HG03060 (cell line): ENCODE results near the gene GRIK1.

ENCODE experiments used
- ATAC-seq: cut with Tn5 transposase; IDR thresholded peaks from one replicate; pipeline ENCODE4 v1.9.1; 2021; ENCODE audit warnings: low read depth, moderate number of reproducible peaks; ENCODE audit not compliant: unreplicated experiment

GRIK1 gene

DNA sequence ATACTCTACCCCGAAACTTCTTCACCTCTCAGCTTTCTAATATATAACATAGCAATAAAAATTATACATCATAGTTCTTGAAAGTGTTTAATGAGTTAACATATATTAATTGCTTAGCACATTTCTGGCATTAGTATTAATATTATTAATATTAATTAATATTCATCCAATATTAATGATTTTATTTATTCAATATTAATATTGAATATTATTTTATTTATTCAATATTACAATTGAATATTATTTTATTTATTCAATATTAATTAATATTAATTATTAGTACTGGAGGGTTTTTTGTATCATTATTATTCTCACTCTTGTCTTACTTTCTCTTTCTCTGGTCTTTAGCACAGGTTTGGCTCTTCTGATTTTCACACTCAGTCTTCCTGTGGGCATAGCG, 105.2 kb downstream of the GRIK1 start:
- ATAC-seq = no peak

- no peak for ATAC-seq
Measured at GRCh38 chr21:29832217-29832616, 107.6 kb downstream of the GRIK1 start.

GRCh38 chr21:29829564-29830275, 110.1 kb downstream of the GRIK1 start:
- ATAC-seq = no peak

GRCh38 chr21:29827647-29828046, 112.1 kb downstream of the GRIK1 start:
- no peak for ATAC-seq

GRCh38 chr21:29827236-29827635, 112.6 kb downstream of the GRIK1 start:
- no peak for ATAC-seq

DNA sequence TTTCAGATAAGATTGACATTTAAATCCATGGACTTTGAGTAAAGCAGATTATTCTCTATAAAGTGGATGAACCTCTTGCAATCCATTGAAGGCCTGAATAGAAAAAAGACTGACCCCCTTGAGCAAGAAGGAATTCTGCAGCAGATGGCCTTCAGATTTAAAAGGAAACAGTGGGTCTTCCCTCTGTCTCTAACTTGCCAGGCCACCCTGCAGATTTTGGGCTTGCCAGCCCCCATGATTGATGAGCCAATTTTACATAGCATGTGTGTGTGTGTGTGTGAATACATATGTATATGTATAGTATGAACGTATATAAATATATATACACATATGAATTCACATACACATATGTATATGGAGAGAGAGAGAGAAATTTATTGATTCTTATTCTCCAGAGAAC, 113.4 kb downstream of the GRIK1 start:
- no peak for ATAC-seq

DNA sequence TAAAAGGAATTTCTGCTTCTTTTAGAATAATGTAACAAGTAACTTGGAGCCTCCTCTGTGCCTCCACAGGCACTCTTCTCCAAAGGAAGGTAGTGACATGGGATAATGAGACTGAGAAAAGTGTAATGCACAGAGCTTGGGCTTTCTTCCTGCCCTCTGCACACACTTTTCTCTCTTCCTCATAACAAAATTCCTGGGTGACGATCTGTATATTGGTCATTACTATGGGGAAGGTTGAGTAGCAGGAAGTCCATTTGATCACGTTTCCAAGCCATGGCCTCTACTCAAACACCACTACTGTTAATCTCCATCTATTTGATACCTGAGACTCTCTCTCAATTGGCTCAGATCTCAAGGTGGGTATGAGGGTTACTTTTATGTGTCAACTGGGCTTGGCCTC, 113.9 kb downstream of the GRIK1 start:
- no peak for ATAC-seq

GRCh38 chr21:29825345-29825744, 114.5 kb downstream of the GRIK1 start:
- no peak for ATAC-seq

DNA sequence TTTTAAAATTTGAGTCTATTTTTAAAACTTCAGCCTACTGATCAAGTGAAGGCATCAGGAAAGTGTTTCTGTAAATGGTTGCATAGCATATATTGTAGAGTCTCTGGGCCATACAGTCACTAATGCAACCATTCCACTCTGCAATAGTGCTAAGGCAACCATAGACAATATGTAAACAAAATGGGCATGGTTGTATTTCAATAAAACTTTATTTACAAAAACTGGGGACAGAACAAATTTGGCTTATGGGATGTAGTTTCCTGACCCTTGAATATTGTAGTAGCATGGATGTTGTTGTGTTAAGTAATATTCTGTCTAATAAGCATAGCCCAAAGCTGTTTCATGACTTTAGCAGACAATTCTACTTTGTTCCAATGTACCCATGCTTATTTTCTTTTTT, 117.7 kb downstream of the GRIK1 start:
- no peak for ATAC-seq

DNA sequence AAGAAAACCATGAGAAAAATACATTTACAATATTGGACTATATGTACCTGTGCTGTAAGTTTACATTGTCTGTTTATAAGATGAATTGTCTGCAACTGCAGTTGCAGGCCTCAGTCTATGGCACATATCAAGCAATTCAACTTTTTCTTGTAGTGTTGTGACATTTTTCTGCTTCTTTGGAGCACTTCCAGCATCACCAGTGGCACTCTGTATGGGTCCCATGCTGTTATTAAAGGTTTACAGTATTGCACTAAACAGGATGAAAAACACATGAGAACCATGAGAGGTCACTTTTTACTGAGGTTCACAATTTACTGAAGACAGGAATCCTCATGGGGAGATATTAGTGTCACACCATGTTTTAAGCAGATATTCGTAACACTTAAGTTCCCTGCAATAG, 118.6 kb downstream of the GRIK1 start:
- no peak for ATAC-seq

DNA sequence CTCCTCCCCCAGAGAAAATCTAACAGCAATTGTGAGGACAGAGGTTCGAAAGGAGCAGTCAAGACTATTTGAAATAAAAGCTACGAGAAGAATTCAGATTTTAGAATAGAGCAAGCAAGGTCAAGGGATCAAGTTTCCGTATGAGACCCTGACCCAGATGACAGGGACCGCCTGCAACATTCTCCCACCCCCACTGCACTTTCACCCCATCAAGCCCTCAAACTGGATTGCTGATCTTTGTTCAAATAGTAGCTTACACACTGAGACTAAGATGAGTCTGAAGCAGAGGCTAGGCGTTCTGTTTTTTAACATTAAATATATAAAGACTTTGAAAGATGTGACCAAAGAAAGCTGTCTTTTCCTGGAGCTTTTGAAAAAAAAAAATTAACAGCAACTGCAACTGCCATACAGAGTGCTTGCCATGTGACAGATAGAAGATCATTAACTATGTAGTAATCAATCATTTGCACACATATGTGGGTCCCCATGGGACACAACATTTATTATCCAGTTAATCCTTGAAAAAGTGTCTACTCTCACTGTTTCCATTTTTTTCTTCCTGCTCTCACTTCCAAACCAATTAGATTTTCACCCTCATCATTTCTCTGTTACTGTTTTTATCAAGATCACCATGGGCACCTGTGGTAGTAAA, 120.0 kb downstream of the GRIK1 start:
- no peak for ATAC-seq

DNA sequence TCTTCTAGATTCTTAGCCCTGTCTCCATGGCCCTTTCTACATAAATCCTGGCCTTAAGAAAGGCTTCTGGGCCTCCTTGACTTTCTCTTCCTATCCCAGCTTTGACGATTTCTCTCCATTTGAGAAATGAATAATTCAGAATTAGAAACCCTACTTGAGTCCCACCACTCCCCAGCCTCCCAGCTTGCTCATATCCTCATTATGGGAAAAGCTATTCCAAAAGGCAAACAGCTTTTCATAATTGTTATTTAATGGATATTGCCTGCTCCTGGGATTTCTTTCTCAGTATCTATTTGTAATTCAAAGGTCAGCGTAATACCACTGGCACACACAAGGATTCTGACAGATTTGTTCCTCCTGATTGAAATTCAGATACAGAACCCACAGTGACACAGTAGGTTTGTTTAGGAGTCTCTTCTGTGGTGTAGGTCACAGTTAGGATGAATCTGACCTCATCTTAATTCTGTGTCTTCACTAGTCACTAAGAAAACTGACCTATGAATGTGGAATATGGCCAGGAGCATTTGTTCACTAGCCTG, 121.3 kb downstream of the GRIK1 start:
- ATAC-seq = no peak

DNA sequence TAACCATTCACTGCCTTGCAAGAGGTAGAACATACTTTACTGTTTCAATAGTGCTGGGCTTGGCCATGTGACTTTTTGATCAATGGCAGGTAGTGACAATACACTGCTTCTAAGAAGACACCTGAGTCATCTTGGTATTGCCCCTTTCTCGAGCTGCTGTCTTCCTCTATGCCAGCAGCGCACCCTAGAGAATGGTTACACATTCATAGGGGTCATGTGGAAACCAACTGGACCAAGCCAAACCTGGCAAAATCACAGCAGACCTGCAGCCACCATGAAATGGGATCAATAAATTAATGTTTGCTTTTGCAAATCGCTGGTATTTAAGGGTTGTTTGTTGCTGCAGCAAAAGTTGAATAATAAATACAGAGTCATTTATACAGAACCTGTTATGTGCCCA, 122.3 kb downstream of the GRIK1 start:
- ATAC-seq = no peak

DNA sequence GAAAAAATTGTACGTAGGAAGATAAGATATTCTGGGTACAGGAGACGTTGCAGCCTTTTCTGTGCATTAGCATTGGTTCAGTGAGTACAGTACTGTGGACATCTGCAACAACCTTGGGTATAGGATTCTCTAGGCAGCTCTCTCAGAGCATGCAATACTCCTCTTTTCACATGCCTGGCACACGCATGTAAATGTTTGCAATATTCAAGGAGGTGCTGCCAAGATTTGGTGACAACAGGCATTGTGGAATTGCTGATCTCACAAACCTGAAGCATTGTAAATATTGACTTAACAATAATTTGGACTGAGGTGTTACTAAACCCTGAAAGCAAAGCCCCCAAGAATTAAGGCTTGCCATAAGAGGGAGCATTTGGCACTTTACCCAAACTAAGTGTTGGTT, 126.8 kb downstream of the GRIK1 start:
- no peak for ATAC-seq

DNA sequence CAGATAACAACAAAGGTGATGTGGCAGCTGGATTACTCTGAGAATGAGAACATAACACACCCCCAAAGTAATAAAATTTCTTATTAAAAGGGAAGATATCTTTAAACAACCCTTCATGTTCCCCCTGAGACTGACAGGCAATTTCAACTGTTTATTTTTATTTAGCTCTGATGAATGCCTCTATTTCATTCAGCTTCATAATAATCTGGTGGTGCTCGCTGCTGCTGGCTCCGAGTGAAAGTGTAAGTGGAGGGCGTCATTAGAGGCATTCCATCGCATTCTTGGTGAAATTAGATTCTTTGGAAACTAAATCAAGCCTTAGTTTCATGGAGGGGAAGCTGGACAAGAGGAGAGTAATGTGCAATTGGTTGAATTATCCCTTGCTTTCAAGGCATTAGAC, 128.9 kb downstream of the GRIK1 start:
- ATAC-seq = no peak

DNA sequence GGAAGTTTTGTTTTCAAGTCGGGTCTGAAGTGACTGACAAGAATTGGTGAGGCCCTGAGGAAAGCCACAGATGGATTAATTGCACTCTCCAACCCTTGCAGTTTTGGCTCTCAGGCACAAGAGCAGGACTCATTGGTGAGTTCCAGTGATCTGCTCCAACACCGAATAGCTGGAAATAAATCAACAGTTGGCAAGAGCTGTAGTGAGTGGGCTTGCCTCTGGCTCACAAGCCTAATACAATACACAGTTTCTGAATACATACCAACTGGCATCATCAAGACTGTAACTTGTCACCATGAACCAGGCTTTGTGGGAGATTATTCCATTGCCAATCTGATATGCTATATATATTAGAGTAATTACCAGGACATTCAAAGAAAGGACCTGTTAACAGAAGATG, 131.6 kb downstream of the GRIK1 start:
- no peak for ATAC-seq

DNA sequence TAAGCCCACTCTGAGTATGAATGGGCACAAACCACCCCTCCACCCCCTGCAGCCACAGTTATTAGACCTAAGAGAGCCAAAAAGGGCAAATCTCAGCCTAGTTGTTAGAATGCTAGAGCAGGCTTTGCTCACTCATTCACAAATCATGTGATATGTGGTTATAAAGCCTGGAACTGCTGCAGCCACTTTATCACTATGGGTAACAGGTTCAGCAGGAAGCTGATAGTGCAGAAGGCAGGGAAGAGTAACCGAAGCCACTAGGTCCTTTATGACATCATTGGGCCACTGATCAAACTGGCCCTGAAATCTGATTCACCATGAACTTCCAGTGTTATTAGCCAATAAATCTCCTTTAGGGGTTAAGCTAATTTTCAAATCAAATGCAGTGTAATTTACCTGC, 134.7 kb downstream of the GRIK1 start:
- ATAC-seq = no peak

DNA sequence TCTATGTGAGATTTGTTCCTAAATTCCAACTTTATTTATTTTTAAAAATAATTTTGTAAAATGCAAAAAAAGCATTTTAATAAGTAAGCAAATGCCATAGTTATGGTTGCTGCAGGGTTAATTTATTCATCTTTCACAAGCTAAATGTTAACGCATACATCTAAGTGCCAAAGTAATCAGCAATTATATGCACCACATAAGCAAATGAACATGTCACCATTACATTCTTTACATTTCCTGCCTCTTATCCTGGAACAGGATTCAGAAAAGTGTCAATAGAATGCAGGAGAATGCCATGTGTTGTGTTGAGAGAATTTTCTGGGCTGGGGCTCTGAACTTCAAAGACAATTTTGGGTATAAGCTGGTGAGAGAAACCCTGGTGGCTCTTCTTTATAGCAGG, 136.6 kb downstream of the GRIK1 start:
- no peak for ATAC-seq

- no peak for ATAC-seq
Measured at GRCh38 chr21:29801122-29801521, 138.7 kb downstream of the GRIK1 start.

DNA sequence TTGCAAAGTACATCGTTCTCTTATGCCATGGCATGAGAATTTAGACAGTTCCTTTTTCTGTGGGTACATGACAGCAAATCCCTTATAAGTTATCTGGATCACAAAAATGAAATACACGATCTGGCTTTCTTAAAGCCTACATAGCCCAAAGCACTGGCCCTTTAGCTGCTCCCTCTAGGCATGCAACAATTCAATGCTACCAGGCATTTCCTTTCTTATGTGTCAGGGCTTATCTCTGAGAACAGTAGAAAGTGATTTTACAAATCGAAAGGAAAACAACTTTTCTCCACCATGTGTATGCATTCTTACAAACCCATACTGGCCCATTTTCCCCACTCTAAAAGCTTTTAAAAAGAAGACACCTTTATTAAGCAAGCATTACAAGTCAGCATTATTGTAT, 139.7 kb downstream of the GRIK1 start:
- no peak for ATAC-seq

- no peak for ATAC-seq
Measured at GRCh38 chr21:29798840-29799239, 141.0 kb downstream of the GRIK1 start.

DNA sequence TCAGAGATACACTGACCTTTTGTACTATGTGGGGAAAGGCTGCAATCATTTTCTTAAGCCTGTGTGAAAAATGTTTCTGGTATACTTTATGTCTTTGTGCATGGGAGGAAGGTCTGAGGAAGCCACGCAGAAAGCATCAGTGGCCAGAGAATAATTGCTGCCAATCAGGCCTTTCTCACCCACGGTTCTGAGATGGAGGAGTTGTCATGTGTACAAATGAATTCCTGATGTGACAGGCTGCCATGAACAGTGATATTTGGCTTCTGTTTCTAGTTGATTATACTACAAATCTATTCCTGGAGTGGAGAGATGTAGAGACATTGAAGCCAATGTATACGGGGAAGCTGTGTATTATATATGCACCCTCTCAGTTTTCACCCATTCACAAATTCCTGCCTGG, 142.6 kb downstream of the GRIK1 start:
- no peak for ATAC-seq
